GM18517 (cell line): ENCODE data around the gene FATE1.
"Not testable (repeated sequence)": the region's sequence is repeated elsewhere in the genome, so short reads cannot be mapped to it uniquely, and the experiment has no call there.

Source experiments
- ATAC-seq: cut with Tn5 transposase; IDR thresholded peaks from one replicate; pipeline ENCODE4 v1.9.1; 2021; ENCODE audit warnings: mild to moderate bottlenecking, moderate library complexity; ENCODE audit not compliant: unreplicated experiment

Gene FATE1, protein sequence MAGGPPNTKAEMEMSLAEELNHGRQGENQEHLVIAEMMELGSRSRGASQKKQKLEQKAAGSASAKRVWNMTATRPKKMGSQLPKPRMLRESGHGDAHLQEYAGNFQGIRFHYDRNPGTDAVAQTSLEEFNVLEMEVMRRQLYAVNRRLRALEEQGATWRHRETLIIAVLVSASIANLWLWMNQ

DNA sequence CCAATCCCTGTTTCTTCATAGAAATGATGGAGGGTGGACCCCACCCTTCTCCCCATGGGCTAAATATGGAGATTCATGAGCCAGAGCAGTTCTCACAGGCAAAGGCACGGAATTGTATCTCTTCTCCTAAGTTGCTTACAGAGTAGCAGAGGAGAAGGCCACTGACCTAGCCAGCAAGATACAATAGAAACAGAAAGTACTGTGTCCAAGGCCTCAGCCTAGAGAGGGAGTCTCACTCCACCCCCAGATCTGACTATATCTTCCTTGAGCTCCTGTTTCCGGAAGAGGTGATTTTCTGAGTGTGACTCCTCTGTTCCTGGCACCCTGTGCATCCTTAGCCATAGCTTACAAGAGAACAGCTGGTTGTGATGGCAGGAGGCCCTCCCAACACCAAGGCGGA is at the start of gene FATE1:
Gene FATE1, plus strand, starts transcription at position 284 of the 400 bp plus-strand sequence. Its CDS starts 85 bp downstream, at position 369.
- ATAC-seq = no peak

DNA sequence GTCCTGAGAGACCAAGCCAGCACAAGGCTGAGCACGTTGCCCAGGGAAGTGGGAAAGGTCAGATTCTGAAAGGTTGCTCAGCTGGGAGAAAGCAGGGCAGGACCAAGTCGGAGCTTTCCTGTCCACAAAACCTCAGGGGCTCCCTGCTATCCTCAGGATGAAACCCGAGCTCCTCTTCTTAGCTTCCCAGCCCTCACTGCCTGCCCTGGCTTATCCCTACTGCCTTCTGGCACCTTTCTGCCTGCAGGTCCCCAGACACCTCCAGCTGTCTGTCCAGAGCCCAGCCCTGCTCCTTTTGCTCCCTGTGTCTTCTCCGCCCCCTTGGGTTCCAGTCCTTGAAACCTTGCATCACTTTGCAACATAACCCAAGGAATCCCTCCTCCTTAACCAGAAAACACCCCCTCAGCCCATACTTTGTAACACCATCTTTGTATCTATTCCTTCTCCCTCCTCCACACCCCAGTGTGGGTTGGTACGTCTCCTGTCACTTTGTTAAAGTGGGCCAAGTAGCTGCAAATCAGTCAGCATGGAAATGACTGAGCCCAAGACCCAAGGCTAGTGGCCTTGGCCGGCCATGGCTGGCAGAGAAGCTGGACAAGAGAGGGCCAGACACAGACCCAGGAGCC is 40.6 kb upstream of the FATE1 start:
- no peak for ATAC-seq

DNA sequence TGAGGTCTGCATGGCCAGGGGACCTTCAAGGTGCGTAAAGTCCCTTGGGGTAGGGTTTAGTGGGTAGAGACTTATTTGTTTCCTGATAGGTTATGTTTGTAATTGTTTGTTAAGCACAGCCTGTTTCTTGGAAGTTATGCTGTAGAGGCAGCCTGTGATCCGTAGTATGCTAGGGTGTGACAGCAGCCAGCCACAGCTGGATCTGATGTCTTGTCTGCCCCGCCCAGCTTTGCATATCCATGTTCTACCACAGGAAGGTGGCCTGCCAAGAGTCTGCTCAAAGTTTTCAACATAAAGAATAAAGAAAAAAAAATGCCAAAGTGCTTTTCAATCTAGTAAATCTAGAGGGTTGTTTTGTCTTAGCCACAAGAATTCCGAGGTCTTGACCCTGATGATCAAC is 39.6 kb upstream of the FATE1 start:
- no peak for ATAC-seq

DNA sequence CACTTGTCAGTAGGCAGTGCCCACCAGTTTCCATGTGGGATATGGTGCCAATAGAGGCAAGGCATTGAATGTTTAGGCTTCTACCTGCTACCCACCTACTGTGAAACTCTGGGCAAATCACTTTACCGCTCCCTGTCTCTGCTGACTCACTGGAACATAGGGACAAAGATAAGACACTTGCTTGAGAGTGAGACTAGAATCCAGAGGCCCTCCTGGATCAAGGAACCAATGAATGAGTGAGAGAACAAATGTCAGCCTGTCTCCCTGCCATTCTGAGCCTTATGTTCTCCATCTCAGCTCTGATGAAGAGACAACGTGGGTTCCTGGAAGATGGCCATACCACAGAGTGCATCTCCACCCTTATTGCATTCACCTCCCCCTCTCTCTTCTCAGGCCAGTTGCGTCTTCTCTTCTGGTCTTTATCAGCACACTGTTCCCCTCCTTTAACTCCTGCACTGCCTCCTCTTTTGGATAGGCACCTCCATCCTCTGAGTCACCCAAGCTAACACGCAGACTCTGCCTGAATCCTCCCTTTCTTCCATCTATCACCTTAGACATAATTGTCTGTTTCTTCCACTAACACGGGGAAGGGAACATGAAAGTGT is 35.9 kb upstream of the FATE1 start:
- no peak for ATAC-seq

DNA sequence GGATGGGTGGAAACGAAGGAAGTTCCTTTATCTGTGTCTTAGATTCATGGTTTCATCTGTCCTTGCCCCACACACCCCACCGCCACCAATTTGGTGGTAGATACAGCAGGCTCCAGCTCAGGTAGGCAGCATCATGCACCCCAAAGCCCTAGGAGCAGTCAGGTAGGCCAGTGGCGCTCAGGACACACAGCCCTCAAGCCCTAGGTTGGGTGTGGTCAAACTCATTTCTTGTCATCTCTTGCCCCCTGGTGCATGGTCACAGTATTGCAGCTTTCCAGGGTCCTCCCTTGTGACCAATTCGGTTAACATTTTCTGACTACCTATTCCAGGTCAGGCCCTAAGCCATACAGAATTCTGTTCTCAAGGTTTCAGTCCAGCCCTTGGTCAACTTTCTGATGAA is 35.0 kb upstream of the FATE1 start:
- peak; percentile 84 for ATAC-seq

DNA sequence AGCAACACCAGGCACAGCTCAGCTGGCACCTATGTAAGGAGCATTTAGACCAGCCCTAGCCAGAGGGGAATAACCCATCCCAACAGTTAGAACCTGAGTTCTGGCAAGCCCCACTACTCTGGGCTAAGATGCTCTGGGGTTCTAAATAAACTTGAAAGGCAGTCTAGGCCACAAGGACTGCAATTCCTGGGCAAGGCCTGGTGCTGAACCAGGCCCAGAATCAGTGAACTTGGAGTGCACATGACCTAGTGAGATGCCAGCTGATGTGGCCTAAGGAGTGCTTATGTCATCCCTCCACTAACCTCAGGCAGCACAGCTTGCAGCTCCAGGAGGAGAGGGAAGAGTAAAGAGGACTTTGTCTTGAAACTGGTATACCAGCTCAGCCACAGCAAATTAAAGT is 28.2 kb upstream of the FATE1 start:
- ATAC-seq = no peak

DNA sequence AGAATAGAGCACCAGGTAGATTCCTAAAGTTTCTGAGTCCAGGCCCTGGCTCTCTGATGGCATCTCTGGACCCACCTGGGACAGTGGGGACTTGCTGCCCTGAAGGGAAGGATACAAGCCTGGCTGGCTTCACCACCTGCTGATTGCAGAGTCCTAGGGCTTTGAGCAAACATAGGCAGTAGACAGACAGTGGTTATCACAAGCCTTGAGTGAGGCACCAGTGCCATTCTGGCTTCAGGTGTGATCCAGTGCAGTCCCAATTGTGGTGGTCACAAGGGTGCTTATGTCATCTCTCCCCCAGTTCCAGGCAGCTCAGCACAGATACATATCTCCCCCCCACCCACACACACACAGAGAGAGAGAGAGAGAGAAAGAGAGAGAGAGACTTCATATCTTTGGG is 27.1 kb upstream of the FATE1 start:
- no peak for ATAC-seq

DNA sequence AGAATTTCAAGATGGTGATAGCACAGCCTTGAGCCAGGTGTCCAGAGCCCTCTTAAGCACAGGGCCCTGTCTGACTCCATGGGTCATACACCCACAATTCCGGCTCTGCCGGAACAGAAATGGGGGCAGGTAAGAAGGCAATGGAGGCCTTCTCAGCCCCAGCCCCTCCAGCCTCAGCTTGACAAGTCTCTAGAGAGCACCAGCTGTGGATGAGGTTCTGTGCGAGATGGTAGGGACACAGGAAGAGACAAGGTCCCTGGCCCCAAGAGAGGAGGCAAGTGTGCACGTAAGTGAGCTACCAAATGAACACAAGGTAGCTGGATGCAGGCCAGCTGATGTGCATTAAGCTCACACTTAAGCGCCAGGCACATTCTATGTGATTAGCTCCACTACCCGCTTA is 23.0 kb upstream of the FATE1 start:
- no peak for ATAC-seq

DNA sequence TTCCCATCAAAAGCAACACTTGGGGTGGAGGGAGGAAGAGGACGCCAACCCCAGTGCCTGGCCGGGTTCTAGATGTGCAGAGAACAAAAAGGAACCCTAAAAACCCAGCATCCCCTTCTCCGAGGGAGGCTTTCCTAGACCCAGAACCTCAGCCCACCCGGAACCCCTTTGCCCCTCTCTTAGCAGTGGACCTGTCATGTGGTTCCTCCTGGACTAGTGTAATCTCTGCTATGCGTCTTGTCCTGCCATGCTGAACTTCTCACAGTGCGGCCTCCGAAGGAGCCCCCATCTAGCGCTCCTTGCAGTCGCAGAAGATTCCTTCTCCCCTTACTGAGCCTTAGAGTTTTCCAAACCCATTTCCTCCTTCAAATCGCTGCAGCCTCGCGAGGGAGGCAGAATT is 21.7 kb upstream of the FATE1 start:
- no peak for ATAC-seq

DNA sequence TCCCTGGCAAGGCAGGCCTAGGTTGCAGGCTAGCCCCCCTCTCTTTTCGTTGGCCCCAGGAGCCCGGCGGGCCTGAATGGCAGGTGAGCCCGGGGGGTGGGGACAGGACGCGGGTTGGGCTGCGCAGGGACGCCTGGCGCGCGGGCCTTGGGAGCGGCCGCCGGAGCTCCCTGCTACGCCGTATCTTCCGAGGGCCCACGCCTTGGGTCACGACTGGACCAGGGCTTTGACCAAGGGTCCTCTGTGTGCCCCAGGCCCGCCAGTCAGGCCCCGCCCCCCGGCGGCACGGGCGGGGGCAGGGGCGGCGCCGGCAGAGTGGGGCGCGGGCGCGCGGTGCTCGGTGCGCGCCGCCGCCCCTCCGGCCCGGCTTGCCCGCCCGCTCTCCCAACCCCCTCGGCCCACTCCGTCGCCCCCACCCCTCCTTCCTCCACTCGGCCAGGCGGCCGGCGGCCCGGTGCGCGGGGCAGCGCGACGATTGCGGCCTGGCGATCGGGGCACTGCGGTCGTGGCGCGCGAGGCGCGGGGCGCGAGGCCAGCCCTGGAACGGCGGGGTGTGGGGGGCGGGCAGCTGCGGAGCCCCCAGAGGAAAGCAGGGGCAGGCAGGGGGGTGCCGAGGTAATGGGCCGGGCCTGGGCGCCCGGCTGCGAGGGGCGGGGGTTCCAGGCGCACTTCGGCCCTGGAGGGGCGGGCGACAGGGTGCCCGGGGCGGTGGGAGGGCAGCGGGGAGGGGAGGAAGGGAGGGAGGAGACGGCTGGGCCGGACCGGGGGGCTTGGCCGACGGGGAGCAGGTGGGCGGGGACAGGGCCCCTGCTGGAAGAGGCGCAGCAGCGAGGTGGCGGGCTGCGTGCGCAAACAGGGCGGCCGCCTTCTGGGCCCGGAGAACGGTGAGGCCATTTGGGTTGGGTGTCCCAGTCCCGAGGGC is 20.9 kb upstream of the FATE1 start, which contains the start of gene PRRG3:
Gene PRRG3, plus strand, starts transcription at position 798 of the 922 bp plus-strand sequence. CDS start 3,357 bp downstream, outside the sequence.
- ATAC-seq = no peak

DNA sequence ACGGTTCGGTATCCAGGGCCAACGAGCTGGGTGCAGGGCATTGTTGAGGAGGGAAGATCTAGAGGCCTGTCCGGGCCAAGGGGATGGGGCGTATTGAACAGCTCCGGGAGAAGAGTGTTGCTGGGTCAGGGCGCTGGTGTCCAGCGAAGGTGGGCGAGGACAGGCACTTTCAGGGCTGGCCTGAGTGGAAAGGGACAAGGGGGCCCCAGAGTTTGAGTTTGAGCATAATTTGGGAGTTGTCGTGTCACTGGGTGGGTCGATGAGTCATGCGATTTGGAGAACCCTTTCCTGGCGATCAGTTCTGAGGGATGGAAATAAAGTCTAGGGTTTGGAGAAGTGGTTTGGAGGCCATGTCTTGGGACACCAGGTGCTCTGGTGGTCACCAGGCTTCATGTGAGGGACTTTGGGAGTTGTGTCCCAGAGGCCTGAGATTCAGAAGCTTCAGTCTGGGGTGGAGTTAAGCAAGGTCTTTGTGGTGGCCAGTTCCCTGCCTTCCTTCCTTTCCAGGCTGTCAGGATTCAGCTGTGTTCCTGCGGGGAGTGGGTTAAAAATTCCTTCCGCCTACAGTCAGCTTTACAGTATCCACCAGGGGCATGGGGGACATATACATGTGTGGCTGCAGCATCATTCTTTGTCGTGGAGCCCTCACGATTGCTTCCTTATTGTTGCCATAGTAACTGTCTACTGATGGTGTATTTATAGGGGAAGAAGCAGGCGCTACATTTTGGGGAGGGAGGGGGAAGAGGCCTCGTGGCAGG is 20.1 kb upstream of the FATE1 start:
- ATAC-seq = no peak

DNA sequence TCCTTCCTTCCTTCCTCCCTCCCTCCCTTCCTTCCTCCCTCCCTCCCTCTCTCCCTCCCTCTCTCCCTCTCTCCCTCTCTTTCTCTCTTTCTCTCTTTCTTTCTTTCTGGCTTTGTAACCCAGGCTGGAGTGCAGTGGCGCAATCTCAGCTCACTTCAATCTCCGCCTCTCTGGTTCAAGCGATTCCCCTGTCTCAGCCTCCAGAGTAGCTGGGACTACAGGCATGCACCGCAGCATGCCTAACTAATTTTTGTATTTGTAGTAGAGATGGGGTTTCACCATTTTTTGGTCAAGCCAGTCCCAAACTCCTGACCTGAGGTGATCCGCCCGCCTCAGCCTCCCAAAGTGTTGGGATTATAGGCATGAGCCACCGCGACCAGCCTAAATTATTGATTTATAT is 18.8 kb upstream of the FATE1 start:
- not testable (repeated sequence) for ATAC-seq

DNA sequence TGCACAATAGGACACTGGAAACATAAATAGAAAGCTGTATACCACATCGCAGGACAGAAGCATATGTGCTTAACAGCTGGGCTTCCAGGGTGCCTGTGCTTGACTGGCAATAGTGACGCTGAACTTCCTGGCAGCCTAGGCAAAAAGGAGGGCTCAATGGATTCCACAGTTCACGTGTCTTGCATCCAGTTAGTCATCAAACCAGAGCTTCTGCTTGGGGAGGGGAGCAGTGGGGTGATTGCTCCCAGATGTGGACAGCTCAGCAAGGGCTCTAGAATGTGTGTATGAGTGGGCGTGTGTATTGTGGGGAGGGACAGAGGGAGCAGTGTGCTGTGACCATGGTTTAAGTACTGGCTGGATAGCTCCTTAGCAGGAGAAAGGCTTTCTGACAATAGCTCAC is 18.3 kb upstream of the FATE1 start:
- no peak for ATAC-seq

DNA sequence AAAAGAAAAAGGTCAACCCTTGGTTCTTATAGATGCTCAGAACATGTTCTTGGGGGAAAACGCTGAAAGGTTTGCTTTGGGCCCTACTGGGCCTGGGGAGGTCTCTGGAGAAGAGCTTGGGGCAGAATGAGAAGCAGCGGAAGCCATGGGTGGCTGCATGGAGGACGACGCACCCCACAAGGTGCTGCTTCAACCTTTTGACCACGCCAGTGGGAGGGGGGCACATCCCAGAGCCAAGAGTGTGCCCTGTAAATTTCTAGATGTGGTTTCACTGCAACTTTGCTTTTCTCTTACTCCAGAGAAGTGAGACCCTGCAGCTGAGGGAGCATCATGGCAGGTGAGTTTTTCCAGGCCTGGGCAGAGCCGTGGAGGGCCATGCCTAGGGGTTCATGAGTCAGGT is 17.4 kb upstream of the FATE1 start:
- ATAC-seq = no peak

DNA sequence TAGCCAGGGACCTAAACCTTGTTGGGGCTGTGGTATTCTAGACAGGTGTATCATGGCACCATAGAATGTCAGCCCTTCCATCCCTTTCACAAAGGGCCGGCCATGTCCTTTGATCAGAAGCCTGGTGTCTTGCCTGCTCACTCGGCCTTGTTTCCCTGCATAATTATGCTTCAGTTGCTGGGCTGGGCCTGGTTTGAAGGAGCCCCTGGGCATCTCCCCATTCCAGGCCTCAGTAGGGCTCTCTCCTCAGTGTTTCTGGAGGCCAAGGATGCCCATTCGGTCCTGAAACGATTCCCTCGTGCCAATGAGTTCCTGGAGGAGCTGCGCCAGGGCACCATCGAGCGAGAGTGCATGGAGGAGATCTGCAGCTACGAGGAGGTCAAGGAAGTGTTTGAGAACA is 16.1 kb upstream of the FATE1 start:
- no peak for ATAC-seq

DNA sequence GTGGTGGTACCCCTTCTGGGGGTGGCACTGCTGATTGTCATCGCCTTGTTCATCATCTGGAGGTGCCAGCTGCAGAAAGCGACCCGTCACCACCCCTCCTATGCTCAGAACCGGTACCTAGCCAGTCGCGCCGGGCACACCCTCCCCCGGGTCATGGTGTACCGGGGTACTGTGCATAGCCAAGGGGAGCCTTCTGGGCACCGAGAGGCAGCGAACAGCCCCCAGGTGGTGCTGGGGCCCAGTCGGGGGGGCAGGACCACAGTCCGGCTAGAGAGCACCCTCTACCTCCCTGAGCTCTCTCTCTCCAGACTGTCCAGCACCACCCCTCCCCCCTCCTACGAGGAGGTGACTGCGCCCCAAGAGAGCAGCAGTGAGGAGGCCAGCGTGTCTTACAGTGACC is 15.3 kb upstream of the FATE1 start:
- ATAC-seq = no peak

DNA sequence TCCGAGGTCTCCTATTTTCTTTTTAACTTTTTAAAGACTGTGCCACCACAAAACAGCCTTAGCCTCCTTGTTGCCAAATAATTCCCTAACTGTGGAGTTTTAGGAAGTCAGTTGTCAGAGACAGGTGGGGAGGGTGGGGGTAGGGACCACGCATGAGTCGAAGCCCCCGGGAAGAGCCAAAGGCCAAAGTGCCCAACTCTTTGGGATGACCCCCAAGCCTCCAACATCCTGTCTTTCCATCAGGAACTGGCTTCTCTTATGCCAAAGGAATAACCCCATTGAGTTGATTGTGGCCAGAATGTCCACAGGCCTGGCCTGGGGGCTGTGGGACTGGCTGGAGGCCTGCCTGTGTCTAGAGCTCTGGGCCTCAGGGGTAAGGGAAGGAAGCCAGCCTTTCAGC is 14.8 kb upstream of the FATE1 start:
- ATAC-seq = no peak

DNA sequence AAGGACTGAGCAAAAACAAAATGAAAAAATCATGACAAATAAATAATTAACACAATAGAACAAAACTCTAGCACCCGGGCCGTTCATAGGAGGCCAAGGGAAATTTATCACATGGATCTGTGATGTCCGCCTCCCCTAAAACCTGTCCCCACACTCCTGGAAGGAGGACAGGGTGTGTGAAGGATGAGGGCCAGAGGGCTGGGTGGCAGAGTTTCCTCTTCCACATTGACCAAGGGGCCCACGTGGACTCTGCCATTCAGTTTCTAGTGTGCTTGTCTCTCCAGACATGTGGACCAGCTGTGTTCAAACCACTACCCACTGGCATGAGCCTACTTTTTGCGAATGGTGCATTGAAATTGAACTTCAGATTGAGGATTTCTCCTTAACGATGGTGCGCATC is 14.3 kb upstream of the FATE1 start:
- no peak for ATAC-seq

DNA sequence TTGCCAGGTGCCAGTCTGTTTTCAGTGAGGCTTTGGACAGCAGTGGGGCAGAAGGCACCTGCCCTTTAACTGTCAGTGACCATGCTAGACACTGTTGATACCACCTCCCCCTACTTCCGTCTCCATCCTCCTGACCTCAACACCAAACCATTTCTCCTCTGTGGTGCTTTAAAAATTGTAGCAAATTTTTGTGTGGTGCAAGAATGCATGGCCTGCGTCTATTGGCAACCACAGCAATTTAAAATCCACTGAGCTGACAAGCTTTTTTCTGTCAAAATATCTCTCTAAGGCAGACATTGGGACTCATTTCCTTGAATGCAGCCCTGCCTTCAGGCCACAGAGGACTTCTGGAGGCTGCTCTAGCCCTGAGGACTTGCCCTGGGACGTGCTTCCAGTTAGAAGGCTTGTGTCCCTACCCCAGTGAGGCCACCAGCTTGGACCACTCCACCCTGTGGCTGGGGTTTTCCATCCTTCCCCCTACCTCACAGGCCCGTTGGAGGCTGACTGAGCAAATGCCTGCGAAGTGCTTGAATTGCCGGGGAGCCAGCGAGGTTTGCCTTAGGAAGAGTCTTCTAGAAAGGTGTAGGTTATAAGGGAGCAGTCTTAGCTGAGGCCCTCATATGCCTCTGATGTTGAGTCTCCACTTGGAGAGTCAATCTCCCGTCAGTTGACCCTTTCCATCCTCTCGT is 13.7 kb upstream of the FATE1 start:
- ATAC-seq = no peak

DNA sequence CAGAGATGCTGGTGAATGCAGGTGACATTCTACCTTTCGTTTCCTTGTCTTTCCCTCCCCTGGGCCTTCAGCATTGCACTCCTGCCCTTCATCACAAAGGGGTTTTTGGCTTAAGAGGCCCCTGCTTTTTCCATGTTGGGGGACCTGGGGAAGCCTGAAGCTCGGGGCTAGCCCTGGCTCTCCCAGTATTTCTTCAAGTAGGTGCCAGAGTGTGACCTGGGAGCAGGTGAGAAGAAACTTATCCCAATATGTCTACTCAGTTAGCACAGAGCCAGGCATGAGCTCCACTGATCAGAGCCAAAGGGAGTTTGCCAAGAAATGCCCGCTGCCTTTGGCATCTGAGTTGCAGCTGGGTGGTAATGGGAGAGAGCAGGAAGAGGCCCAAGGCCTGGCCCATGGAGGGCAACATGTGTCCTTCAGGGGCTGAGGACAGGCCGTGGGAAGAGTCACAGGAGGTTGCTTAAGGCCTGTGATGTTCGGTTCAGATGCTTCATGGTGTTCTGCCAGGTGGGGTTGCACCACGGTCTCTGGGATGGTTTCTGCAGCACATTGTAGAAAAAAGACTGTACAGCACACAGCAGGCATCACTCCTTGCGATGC is 13.0 kb upstream of the FATE1 start:
- ATAC-seq = no peak
